ENCODE results near the gene KRTAP17-1.

- TF ChIP-seq CTCF (IDR thresholded peaks at IDR 0.05; ENCODE audit: insufficient read depth, low read length) = no peak
- TF ChIP-seq REST (IDR thresholded peaks at IDR 0.05; ENCODE audit: insufficient replicate concordance, low read depth) = no peak
- no peak for TF ChIP-seq SPI1 (IDR thresholded peaks at IDR 0.05; ENCODE audit: borderline replicate concordance, low read depth)
- no peak for TF ChIP-seq POLR2AphosphoS5 (IDR thresholded peaks at IDR 0.05; ENCODE audit: low read depth)
- no peak for TF ChIP-seq GABPA (IDR thresholded peaks at IDR 0.05; ENCODE audit: low read depth)
These were observed 2.7 kb upstream of the KRTAP17-1 start for GRCh38 chr17:41318231-41318630.

Measured in HL-60 (cell line).